Measurements from ENCODE around the gene RBM28. TPM values are rescaled to one million over a fixed set of nuclear protein-coding genes. Genes with fewer than 3 reads are reported as not detected.

RBM28 gene
- total RNA-seq, 2 donors from 2014 or later, result 30.4 to 46.6 TPM

- Mint-ChIP-seq H3K27ac (no peak overlapping the region), H3K36me3 (ENCODE audit: low read depth) (no peaks in the 10 kb centered on the region), H3K4me1 (no peaks in the 10 kb centered on the region), H3K9me3 (no peaks in the 10 kb centered on the region), H3K4me3 (no peak overlapping the region), H3K27me3 (peaks cover 35% of the 10 kb centered on the region)
- ATAC-seq (replicated peaks), result no peak
These were observed 72.2 kb downstream of the RBM28 start for GRCh38 chr7:128271471-128271941.

DNA sequence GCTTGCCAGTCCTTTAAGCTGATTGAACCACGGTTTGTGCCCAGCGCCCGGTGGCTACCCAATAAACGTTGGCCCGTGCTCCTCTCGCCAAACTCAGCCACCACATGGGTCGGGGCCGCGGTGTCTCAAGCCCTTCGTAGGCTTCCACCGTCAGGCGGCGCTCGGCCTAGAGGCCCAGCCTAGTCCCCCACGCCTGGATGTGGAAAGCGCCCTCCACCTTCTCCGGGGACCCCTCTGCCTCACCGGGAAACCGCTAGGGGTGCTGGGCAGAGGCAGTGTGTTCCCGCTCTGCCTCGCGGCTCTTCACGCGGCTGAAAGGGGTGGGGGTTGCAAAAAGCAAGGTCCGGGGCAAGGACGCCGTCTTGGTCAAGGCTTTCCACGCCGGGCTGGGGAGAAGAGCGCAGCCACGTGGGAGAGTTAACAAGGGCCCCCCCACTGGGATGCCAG, 72.9 kb downstream of the RBM28 start:
- Mint-ChIP-seq H3K4me1 (no peaks in the 10 kb centered on the region), H3K4me3 (no peak overlapping the region), H3K27ac (no peak overlapping the region), H3K9me3 (no peaks in the 10 kb centered on the region), H3K27me3 (peaks cover 35% of the 10 kb centered on the region), H3K36me3 (ENCODE audit: low read depth) (no peaks in the 10 kb centered on the region)
- ATAC-seq (replicated peaks), result no peak

GRCh38 chr7:128268233-128268632, 75.5 kb downstream of the RBM28 start:
- ATAC-seq (replicated peaks), result no peak

GRCh38 chr7:128267595-128267924, 76.1 kb downstream of the RBM28 start:
- no peak for ATAC-seq (replicated peaks)
- Mint-ChIP-seq H3K4me3 (no peak overlapping the region), H3K27ac (no peak overlapping the region), H3K9me3 (no peaks in the 10 kb centered on the region), H3K4me1 (no peaks in the 10 kb centered on the region), H3K27me3 (peaks cover 32% of the 10 kb centered on the region), H3K36me3 (ENCODE audit: low read depth) (no peaks in the 10 kb centered on the region)

More at GRCh38 chr7:128268233-128268632, 75.5 kb downstream of the RBM28 start:
- Mint-ChIP-seq H3K4me1 (no peaks in the 10 kb centered on the region), H3K27ac (no peak overlapping the region), H3K36me3 (ENCODE audit: low read depth) (no peaks in the 10 kb centered on the region), H3K4me3 (no peak overlapping the region), H3K27me3 (peaks cover 35% of the 10 kb centered on the region), H3K9me3 (no peaks in the 10 kb centered on the region)

DNA sequence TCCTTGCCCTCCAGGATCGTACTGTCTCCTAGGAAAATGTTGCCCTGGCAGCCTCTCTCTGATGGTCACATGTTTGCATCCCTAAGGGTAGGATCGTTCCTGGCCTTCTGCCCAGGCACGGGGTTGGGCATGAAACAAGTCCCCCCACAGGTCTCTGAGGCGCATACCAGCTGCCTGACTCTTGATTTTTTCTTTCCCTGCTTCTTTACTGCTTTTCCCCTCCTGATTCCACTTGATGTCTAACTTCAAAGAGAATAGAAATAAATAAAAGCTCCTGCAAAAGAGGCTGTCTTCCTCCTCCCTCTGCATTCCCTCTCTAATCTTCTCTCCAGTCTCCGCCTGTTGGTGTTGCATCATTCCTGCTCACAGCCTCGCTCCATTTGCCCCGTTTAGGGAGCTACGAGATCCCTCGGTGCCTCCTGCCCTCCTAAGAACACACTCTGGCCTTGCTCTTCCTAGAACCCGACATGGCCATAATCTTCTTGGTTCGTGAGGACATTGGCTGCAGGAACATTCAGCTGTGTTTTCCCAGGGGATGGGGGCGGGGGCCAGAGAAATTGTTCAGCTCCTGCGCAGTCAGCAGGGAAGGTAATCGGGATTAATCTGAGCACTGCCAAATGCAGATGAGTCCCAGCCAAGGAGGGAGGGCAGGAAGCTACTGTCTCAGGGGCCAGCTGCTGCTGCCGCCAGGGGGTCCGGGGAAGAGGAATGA, 76.7 kb downstream of the RBM28 start:
- Mint-ChIP-seq H3K4me3 (no peak overlapping the region), H3K9me3 (no peaks in the 10 kb centered on the region), H3K27ac (no peak overlapping the region)

GRCh38 chr7:128266529-128266882, 77.2 kb downstream of the RBM28 start:
- Mint-ChIP-seq H3K9me3 (no peaks in the 10 kb centered on the region), H3K36me3 (ENCODE audit: low read depth) (no peaks in the 10 kb centered on the region), H3K27ac (no peak overlapping the region), H3K27me3 (peaks cover 29% of the 10 kb centered on the region), H3K4me1 (no peaks in the 10 kb centered on the region), H3K4me3 (no peak overlapping the region)
- ATAC-seq (replicated peaks), result no peak

More for the DNA sequence above, 76.7 kb downstream of the RBM28 start:
- peaks cover 29% of the 10 kb centered on the region for H3K27me3 Mint-ChIP-seq
- no peaks in the 10 kb centered on the region for H3K4me1 Mint-ChIP-seq
- no peaks in the 10 kb centered on the region for H3K36me3 Mint-ChIP-seq (ENCODE audit: low read depth)
- ATAC-seq (replicated peaks), result no peak

GRCh38 chr7:128265906-128266300, 77.8 kb downstream of the RBM28 start:
- Mint-ChIP-seq H3K27ac (no peak overlapping the region), H3K9me3 (no peaks in the 10 kb centered on the region), H3K4me1 (no peaks in the 10 kb centered on the region), H3K27me3 (peaks cover 26% of the 10 kb centered on the region), H3K4me3 (no peak overlapping the region), H3K36me3 (ENCODE audit: low read depth) (no peaks in the 10 kb centered on the region)
- ATAC-seq (replicated peaks), result no peak

DNA sequence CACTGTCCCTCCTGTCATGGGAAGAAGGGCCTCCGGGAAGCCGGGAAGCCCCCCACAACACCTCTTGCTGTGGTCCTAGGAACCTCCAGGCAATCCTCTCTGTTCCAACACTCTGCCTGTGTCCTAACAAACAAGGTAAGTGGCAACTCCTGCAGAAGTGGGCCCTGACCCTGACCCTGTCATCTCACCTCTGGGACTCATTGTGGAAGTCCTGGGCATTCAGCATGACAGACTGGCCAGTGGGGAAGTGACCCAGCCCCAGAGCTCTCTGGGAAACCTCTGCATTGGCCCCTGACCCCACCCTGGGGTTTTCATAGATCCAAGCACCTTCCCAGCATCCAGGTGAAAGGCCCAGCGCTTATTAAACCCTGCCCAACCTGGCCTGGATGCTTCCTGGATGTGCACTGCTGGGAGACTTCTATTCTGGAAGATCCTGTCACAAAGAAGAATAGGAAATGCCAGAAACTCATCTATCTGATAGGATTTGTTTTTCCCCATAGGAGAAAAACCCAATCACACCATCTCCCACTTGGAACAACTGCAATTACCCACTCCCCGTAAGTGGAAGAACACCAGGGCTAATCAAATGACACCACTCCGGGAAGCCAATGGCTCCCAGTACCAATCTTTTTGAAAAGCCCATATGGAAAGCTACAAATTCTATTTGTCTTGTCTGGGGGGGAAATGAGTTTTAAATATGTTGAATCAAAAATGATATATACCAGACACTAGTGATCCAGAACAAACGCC, 78.4 kb downstream of the RBM28 start:
- H3K9me3 Mint-ChIP-seq, result no peaks in the 10 kb centered on the region
- no peaks in the 10 kb centered on the region for H3K4me1 Mint-ChIP-seq

GRCh38 chr7:128264477-128264876, 79.2 kb downstream of the RBM28 start:
- Mint-ChIP-seq H3K27me3 (peaks cover 22% of the 10 kb centered on the region), H3K27ac (no peak overlapping the region), H3K9me3 (no peaks in the 10 kb centered on the region), H3K4me1 (no peaks in the 10 kb centered on the region), H3K36me3 (ENCODE audit: low read depth) (no peaks in the 10 kb centered on the region), H3K4me3 (no peak overlapping the region)
- ATAC-seq (replicated peaks), result no peak

More for the DNA sequence above, 78.4 kb downstream of the RBM28 start:
- no peak overlapping the region for H3K4me3 Mint-ChIP-seq
- no peak overlapping the region for H3K27ac Mint-ChIP-seq
- no peaks in the 10 kb centered on the region for H3K36me3 Mint-ChIP-seq (ENCODE audit: low read depth)
- H3K27me3 Mint-ChIP-seq, result peaks cover 26% of the 10 kb centered on the region
- no peak for ATAC-seq (replicated peaks)

DNA sequence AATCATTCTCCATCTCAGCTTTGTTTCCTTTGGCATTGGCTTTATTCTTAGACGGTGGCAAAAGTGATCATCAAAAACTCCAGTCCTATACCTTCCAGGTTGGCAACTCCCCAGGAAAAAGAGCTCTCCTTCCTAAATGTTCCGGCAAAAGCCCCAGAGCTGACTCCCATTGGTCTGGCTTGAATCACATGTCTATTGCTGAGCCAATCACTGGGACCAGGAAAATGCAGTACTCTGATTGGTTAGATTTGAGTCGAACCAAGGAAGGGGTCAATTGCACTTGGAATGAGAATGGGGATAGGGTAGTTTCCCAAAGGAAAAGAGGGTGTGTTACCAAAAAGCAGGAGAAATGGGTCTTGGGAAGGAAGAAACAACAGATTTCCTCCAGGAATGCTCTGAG, 80.3 kb downstream of the RBM28 start:
- Mint-ChIP-seq H3K27ac (no peak overlapping the region), H3K4me3 (no peak overlapping the region), H3K9me3 (no peaks in the 10 kb centered on the region), H3K4me1 (no peaks in the 10 kb centered on the region), H3K27me3 (peaks cover 11% of the 10 kb centered on the region), H3K36me3 (ENCODE audit: low read depth) (no peaks in the 10 kb centered on the region)
- no peak for ATAC-seq (replicated peaks)

- ATAC-seq (replicated peaks), result no peak
- H3K4me3 Mint-ChIP-seq, result no peak overlapping the region
- H3K9me3 Mint-ChIP-seq, result no peaks in the 10 kb centered on the region
- H3K27ac Mint-ChIP-seq, result no peak overlapping the region
- no peaks in the 10 kb centered on the region for H3K4me1 Mint-ChIP-seq
- peaks cover 6% of the 10 kb centered on the region for H3K27me3 Mint-ChIP-seq
- H3K36me3 Mint-ChIP-seq (ENCODE audit: low read depth), result no peaks in the 10 kb centered on the region
These were observed 81.3 kb downstream of the RBM28 start for GRCh38 chr7:128262273-128263028.

DNA sequence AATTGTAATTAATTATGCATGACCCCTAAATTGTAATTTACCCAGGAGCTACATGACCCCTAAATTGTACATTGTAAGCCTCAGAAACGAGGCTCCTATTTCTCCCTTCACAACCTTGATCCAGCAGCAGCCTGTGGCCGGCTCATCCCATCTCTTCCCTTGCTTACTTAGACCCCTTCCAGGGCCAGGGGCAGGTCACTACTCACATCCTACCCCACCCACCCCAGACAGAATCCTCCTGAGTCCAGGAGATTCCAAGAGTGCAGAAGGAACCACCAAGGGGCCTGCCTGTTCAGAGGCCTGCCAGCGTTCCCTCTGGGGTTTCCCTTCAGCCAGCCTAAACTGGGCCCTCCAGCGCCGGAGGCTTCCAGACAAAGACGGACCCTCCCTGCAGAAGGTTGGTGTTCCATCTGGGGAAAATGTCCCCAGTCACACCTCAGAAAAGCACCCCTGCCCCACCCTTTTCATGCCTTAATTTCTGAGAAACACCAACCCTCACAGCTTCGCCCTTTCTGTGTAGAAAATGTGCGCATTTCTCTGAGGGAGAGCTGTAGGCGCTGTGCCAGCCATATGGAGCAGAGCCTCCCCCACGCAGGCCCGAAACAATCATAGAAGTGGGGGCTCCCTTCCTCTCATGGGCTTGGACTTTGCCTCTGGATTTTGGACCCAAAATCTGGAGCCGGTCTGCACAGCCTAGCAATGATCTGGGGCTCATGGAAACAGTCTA, 83.5 kb downstream of the RBM28 start:
- no peak overlapping the region for H3K27ac Mint-ChIP-seq
- H3K4me1 Mint-ChIP-seq, result no peaks in the 10 kb centered on the region
- ATAC-seq (replicated peaks), result no peak
- peaks cover 3% of the 10 kb centered on the region for H3K27me3 Mint-ChIP-seq
- H3K4me3 Mint-ChIP-seq, result no peak overlapping the region
- H3K9me3 Mint-ChIP-seq, result no peaks in the 10 kb centered on the region
- H3K36me3 Mint-ChIP-seq (ENCODE audit: low read depth), result no peaks in the 10 kb centered on the region

- no peak for ATAC-seq (replicated peaks)
- H3K27ac Mint-ChIP-seq, result no peak overlapping the region
- no peak overlapping the region for H3K4me3 Mint-ChIP-seq
- H3K27me3 Mint-ChIP-seq, result peaks cover 3% of the 10 kb centered on the region
- no peaks in the 10 kb centered on the region for H3K9me3 Mint-ChIP-seq
- H3K36me3 Mint-ChIP-seq (ENCODE audit: low read depth), result no peaks in the 10 kb centered on the region
- H3K4me1 Mint-ChIP-seq, result no peaks in the 10 kb centered on the region
These were observed 84.3 kb downstream of the RBM28 start for GRCh38 chr7:128259131-128260061.
